Liver (tissue), 9 donors: ENCODE data around the gene KLHL2. TPM values are rescaled to one million over a fixed set of nuclear protein-coding genes. Genes with fewer than 3 reads are reported as not detected.
"Not testable (repeated sequence)": the region's sequence is repeated elsewhere in the genome, so short reads cannot be mapped to it uniquely, and the experiment has no call there.

Experiments
- DNase-seq: peaks from one replicate; pipeline ENCODE4 v3.0.0-alpha.2; 2017; ENCODE audit warnings: low spot score
- H3K27ac ChIP-seq, 2 donors: one replicate each; pipeline ENCODE4 v1.7.0; 2013; ENCODE audit warnings: inconsistent platforms in 2 of 2, low read length in 2 of 2, control low read depth in 1 of 2, low read depth in 1 of 2, mild to moderate bottlenecking in 1 of 2
- H3K27me3 ChIP-seq, 4 donors: one replicate each; pipeline versions ENCODE4 v1.6.1 to v1.7.0; 2013; ENCODE audit warnings: low read length in 3 of 4, inconsistent platforms in 1 of 4, mild to moderate bottlenecking in 1 of 4, moderate library complexity in 1 of 4; ENCODE audit not compliant: control insufficient read depth in 4 of 4, insufficient read depth in 4 of 4
- H3K36me3 ChIP-seq, 4 donors: one replicate each; pipeline versions ENCODE4 v1.6.1 to v1.7.0; 2013; ENCODE audit warnings: low read length in 3 of 4, mild to moderate bottlenecking in 3 of 4, low read depth in 1 of 4, moderate library complexity in 1 of 4; ENCODE audit not compliant: control insufficient read depth in 4 of 4, insufficient read depth in 3 of 4
- H3K4me1 ChIP-seq, 4 donors: one replicate each; pipeline versions ENCODE4 v1.6.1 to v1.7.0; 2013; ENCODE audit warnings: low read length in 3 of 4, mild to moderate bottlenecking in 3 of 4, moderate library complexity in 1 of 4; ENCODE audit not compliant: control insufficient read depth in 4 of 4, insufficient read depth in 4 of 4
- H3K4me3 ChIP-seq, 3 donors: one replicate each; pipeline versions ENCODE4 v1.6.1 to v1.7.0; 2013; ENCODE audit warnings: low read length in 3 of 3, control low read depth in 1 of 3, low read depth in 1 of 3, mild to moderate bottlenecking in 1 of 3
- H3K9ac ChIP-seq, 2 donors: one replicate each; pipeline ENCODE4 v1.7.0; 2013; ENCODE audit warnings: low read length in 2 of 2, mild to moderate bottlenecking in 2 of 2, moderate library complexity in 2 of 2, control low read depth in 1 of 2, low read depth in 1 of 2
- H3K9me3 ChIP-seq, 4 donors: one replicate each; pipeline versions ENCODE4 v1.6.1 to v1.7.0; 2013; ENCODE audit warnings: low read length in 3 of 4; ENCODE audit not compliant: control insufficient read depth in 4 of 4
- CTCF ChIP-seq: fragments of 150-350 bp; IDR thresholded peaks from 2 replicates; pipeline ENCODE4 v1.5.1; 2017; ENCODE audit warnings: improper control_type of control experiment, low read depth, low read length; ENCODE audit not compliant: missing input control
- EGR1 ChIP-seq, 2 donors: IDR thresholded peaks; 2 replicates each; pipeline ENCODE4 v1.6.1; 2016 to 2018; ENCODE audit warnings: antibody characterized with exemption in 2 of 2, low read depth in 2 of 2
- GABPA ChIP-seq, 2 donors: IDR thresholded peaks in 1 of 2; conservative IDR thresholded peaks in 1 of 2; 2 replicates each; pipeline ENCODE4 v1.6.1; 2016; ENCODE audit warnings: antibody characterized with exemption in 2 of 2, mild to moderate bottlenecking in 1 of 2, moderate library complexity in 1 of 2
- HNF4A ChIP-seq, 2 donors: conservative IDR thresholded peaks; 2 replicates each; pipeline ENCODE4 v1.6.1; 2016; ENCODE audit warnings: antibody characterized with exemption in 2 of 2, mild to moderate bottlenecking in 2 of 2
- NR2F2 ChIP-seq: IDR thresholded peaks from 2 replicates; pipeline ENCODE4 v1.6.1; 2016; ENCODE audit warnings: antibody characterized with exemption
- RAD21 ChIP-seq, 2 donors: IDR thresholded peaks; 2 replicates each; pipeline ENCODE4 v1.6.1; 2016; ENCODE audit warnings: antibody characterized with exemption in 2 of 2, mild to moderate bottlenecking in 2 of 2
- REST ChIP-seq: IDR thresholded peaks from 2 replicates; pipeline ENCODE4 v1.6.1; 2016; ENCODE audit warnings: antibody characterized with exemption, mild to moderate bottlenecking
- RXRA ChIP-seq, 2 donors: IDR thresholded peaks; 2 replicates each; pipeline ENCODE4 v1.6.1; 2017 to 2018; ENCODE audit warnings: antibody characterized with exemption in 2 of 2, mild to moderate bottlenecking in 1 of 2
- SP1 ChIP-seq: IDR thresholded peaks from 2 replicates; pipeline ENCODE4 v1.6.1; 2018; ENCODE audit warnings: antibody characterized with exemption, mild to moderate bottlenecking
- TAF1 ChIP-seq: conservative IDR thresholded peaks from 2 replicates; pipeline ENCODE4 v1.6.1; 2016; ENCODE audit warnings: antibody characterized with exemption, mild to moderate bottlenecking
- YY1 ChIP-seq: IDR thresholded peaks from 2 replicates; pipeline ENCODE4 v1.6.1; 2016; ENCODE audit warnings: antibody characterized with exemption, mild to moderate bottlenecking
- ZBTB33 ChIP-seq: IDR thresholded peaks from 2 replicates; pipeline ENCODE4 v1.6.1; 2016; ENCODE audit warnings: antibody characterized with exemption
- WGBS: extraction: QIAGEN DNeasy Blood & Tissue Kit; methylation state at CpG from one replicate; pipeline ENCODE4 v1.1.7; 2013; 5-methylcytosine and 5-hydroxymethylcytosine counted together
- polyA plus RNA-seq, 2 donors: library from polyadenylated mRNA; stranded (reverse) in 1 of 2; unstranded in 1 of 2; fragments of 200-250 nt in 1 of 2; fragments of >200 nt in 1 of 2; fragmentation: Nextera tagmentation in 1 of 2; extraction: Ambion mirVana in 1 of 2; gene quantifications; one replicate each; pipeline versions ENCODE4 v1.2.1 to v1.2.3, GENCODE V29; 2013 to 2015
- total RNA-seq, 2 donors: library from RNA; depleted of rRNA; stranded (reverse); fragments of >200 nt; gene quantifications; one replicate each; pipeline ENCODE4 v1.2.3, GENCODE V29; 2014
- TF ChIP-seq, protein P1 (sequence below): IDR thresholded peaks from 2 replicates; pipeline ENCODE4 v1.6.1; 2016; ENCODE audit warnings: antibody characterized with exemption
- donor health status: healthy.
- donor health status: healthy.
- donor health status: healthy.
- donor health status: healthy.
- donor health status: healthy.

KLHL2 gene
- total and polyA plus RNA-seq, 4 donors, result 10.0 to 37.9 (median 13.6) TPM

GRCh38 chr4:165170819-165171218 is 36.5 kb upstream of the KLHL2 start:
- Histone ChIP-seq H3K9me3 (peaks cover 0 to 4% (median 0%) of the 10 kb centered on the region in 4 donors), H3K4me1 (peaks cover 0 to 11% (median 0%) of the 10 kb centered on the region in 4 donors), H3K9ac (no peak overlapping the region), H3K4me3 (no peak overlapping the region), H3K36me3 (no peaks in the 10 kb centered on the region), H3K27me3 (no peaks in the 10 kb centered on the region), H3K27ac (no peak overlapping the region)
- no peak for TF ChIP-seq RXRA (IDR thresholded peaks at IDR 0.05)
- no peak for TF ChIP-seq RAD21 (IDR thresholded peaks at IDR 0.05)
- TF ChIP-seq REST, result no peak
- TF ChIP-seq HNF4A (conservative IDR thresholded peaks at IDR 0.05), result no peak
- TF ChIP-seq SP1, result no peak
- no peak for TF ChIP-seq TAF1
- no peak for TF ChIP-seq ZBTB33
- TF ChIP-seq GABPA (IDR thresholded peaks at IDR 0.05 in 1 of 2, conservative IDR thresholded peaks at IDR 0.05 in 1 of 2), result no peak
- TF ChIP-seq, protein P1, sequence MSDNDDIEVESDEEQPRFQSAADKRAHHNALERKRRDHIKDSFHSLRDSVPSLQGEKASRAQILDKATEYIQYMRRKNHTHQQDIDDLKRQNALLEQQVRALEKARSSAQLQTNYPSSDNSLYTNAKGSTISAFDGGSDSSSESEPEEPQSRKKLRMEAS, result no peak
- no peak for TF ChIP-seq YY1
- TF ChIP-seq CTCF, result no peak
- TF ChIP-seq EGR1 (IDR thresholded peaks at IDR 0.05; ENCODE audit: low read depth in 2 of 2), result no peak
- TF ChIP-seq NR2F2, result no peak
- no peak for DNase-seq
- 29% methylated on average over 2 of the region's 2 CpGs for WGBS

DNA sequence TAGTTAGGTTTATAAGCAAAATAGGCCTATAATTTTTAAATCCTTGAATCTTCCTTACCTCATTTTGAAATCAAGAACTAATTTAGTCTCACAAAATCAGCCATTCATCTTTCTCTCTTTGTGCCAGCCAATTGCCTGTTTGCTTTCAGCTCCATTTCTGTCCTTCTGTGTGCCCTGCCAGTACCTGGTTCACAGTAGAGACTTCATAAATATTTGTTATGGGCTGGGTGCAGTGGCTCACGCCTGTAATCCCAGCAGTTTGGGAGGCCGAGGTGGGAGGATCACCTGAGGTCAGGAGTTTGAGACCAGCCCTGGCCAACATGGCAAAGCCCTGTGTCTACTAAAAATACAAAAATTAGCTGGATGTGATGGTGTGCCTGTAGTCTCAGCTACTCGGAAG is 31.9 kb upstream of the KLHL2 start:
- 40% methylated on average over 3 of the region's 3 CpGs for WGBS
- peaks cover 0 to 15% (median 0%) of the 10 kb centered on the region in 4 donors for H3K4me1 ChIP-seq
- H3K9ac ChIP-seq, H3K27ac ChIP-seq, H3K36me3 ChIP-seq, DNase-seq, H3K4me3 ChIP-seq, H3K9me3 ChIP-seq, H3K27me3 ChIP-seq: not testable (repeated sequence)
